Body of pancreas (tissue), 4 donors: ENCODE data around the gene NUCKS1. TPM values are rescaled to one million over a fixed set of nuclear protein-coding genes. Genes with fewer than 3 reads are reported as not detected.

Source experiments
- ATAC-seq: fragments of 150-250 bp; one replicate; pipeline ENCODE4 v1.9.1; 2016
- DNase-seq, 4 donors: peaks; one replicate each; pipeline ENCODE4 v3.0.0-alpha.2; 2019
- H3K27ac ChIP-seq, 4 donors: fragments of 200-600 bp; sonication (generic); 1 replicate in 3 of 4; 2 replicates in 1 of 4; pipeline versions ENCODE4 v1.5.1 to v1.6.1; 2016 to 2019; ENCODE audit warnings: mild to moderate bottlenecking in 1 of 4, mixed read lengths in 1 of 4, moderate library complexity in 1 of 4
- H3K27me3 ChIP-seq, 2 donors: fragments of 200-600 bp; sonication (generic); one replicate each; pipeline ENCODE4 v1.6.0; 2016; ENCODE audit warnings: mild to moderate bottlenecking in 1 of 2
- H3K36me3 ChIP-seq, 2 donors: fragments of 200-600 bp; sonication (generic); replicated peaks in 1 of 2; 2 replicates each; pipeline ENCODE4 v1.5.1; 2016; ENCODE audit warnings: low read depth in 2 of 2; ENCODE audit not compliant: insufficient read depth in 1 of 2
- H3K4me1 ChIP-seq: fragments of 200-600 bp; sonication (generic); one replicate; pipeline ENCODE4 v1.6.0; 2016
- H3K4me3 ChIP-seq, 2 donors: fragments of 200-600 bp; sonication (generic); 1 replicate in 1 of 2; 2 replicates in 1 of 2; pipeline ENCODE4 v1.5.1; 2016 to 2019
- H3K9me3 ChIP-seq, 3 donors: fragments of 200-600 bp; sonication (generic); 1 replicate in 2 of 3; 2 replicates in 1 of 3; pipeline ENCODE4 v1.5.1; 2016
- POLR2A ChIP-seq, 3 donors: fragments of 450-650 bp; IDR thresholded peaks; one replicate each; pipeline ENCODE4 v1.6.1; 2016; ENCODE audit warnings: antibody characterized with exemption in 3 of 3, mild to moderate bottlenecking in 2 of 3
- WGBS, 2 donors: methylation state at CpG; one replicate each; pipeline ENCODE4 v1.1.5; 2017; 5-methylcytosine and 5-hydroxymethylcytosine counted together
- intact Hi-C: fragments of 100-400 bp; cut with DNase I; formaldehyde crosslinking; loops from one replicate; pipeline ENCODE4 v1.15.1; 2023
- total RNA-seq, 2 donors: library from RNA; depleted of rRNA; stranded (reverse); fragments of >200 nt; gene quantifications; one replicate each; pipeline ENCODE4 v1.1.0, GENCODE V29; 2016
- TF ChIP-seq, protein P1 (sequence below), 7 experiments: fragments of 450-650 bp in 4 of 7; fragments of 200-600 bp in 3 of 7; sonication (generic) in 3 of 7; IDR thresholded peaks; one replicate each; pipeline ENCODE4 v1.5.1; 2016 to 2019; ENCODE audit warnings: antibody characterized with exemption in 7 of 7

NUCKS1 gene
- total RNA-seq, 2 donors from 2014 or later = 37.6 to 39.2 TPM

GRCh38 chr1:205678286-205679111 is 71.5 kb downstream of the NUCKS1 start:
- peaks cover 13% of the 10 kb centered on the region for H3K4me1 ChIP-seq
- intact Hi-C loops = no loop called here
- DNase-seq = no peak
- TF ChIP-seq POLR2A (IDR thresholded peaks at IDR 0.05) = no peak
- TF ChIP-seq, protein P1, sequence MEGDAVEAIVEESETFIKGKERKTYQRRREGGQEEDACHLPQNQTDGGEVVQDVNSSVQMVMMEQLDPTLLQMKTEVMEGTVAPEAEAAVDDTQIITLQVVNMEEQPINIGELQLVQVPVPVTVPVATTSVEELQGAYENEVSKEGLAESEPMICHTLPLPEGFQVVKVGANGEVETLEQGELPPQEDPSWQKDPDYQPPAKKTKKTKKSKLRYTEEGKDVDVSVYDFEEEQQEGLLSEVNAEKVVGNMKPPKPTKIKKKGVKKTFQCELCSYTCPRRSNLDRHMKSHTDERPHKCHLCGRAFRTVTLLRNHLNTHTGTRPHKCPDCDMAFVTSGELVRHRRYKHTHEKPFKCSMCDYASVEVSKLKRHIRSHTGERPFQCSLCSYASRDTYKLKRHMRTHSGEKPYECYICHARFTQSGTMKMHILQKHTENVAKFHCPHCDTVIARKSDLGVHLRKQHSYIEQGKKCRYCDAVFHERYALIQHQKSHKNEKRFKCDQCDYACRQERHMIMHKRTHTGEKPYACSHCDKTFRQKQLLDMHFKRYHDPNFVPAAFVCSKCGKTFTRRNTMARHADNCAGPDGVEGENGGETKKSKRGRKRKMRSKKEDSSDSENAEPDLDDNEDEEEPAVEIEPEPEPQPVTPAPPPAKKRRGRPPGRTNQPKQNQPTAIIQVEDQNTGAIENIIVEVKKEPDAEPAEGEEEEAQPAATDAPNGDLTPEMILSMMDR (IDR thresholded peaks at IDR 0.05) = no peak
- no peak overlapping the region for H3K4me3 ChIP-seq
- H3K27me3 ChIP-seq = no peaks in the 10 kb centered on the region
- no peak for ATAC-seq
- H3K27ac ChIP-seq = no peak overlapping the region
- no peaks in the 10 kb centered on the region for H3K36me3 ChIP-seq
- H3K9me3 ChIP-seq = no peaks in the 10 kb centered on the region
- 47 to 56% methylated on average over 6 to 10 of the region's 10 CpGs for WGBS, 2 donors

- WGBS, 2 donors = 67 to 75% methylated on average over 5 of the region's 5 CpGs
- Histone ChIP-seq H3K27me3 (no peaks in the 10 kb centered on the region), H3K27ac (no peak overlapping the region), H3K4me1 (peaks cover 13% of the 10 kb centered on the region), H3K4me3 (no peak overlapping the region), H3K36me3 (no peaks in the 10 kb centered on the region), H3K9me3 (no peaks in the 10 kb centered on the region)
- no peak for TF ChIP-seq POLR2A (IDR thresholded peaks at IDR 0.05)
- TF ChIP-seq, protein P1 (IDR thresholded peaks at IDR 0.05) = no peak
- intact Hi-C loops = no loop called here
- no peak for DNase-seq
- no peak for ATAC-seq
Observed at GRCh38 chr1:205677167-205677566, 72.8 kb downstream of the NUCKS1 start.

- Histone ChIP-seq H3K9me3 (no peaks in the 10 kb centered on the region), H3K36me3 (no peaks in the 10 kb centered on the region), H3K4me3 (no peak overlapping the region), H3K4me1 (peaks cover 13% of the 10 kb centered on the region), H3K27ac (no peak overlapping the region), H3K27me3 (no peaks in the 10 kb centered on the region)
- intact Hi-C loops = no loop called here
- ATAC-seq = no peak
- TF ChIP-seq, protein P1 (IDR thresholded peaks at IDR 0.05) = no peak
- no peak for TF ChIP-seq POLR2A (IDR thresholded peaks at IDR 0.05)
- 56 to 77% methylated on average over 3 of the region's 3 CpGs for WGBS, 2 donors
- no peak for DNase-seq
Observed at GRCh38 chr1:205676597-205676996, 73.4 kb downstream of the NUCKS1 start.

- Histone ChIP-seq H3K4me1 (peaks cover 17% of the 10 kb centered on the region), H3K27me3 (no peaks in the 10 kb centered on the region), H3K27ac (no peak overlapping the region), H3K4me3 (no peak overlapping the region), H3K36me3 (no peaks in the 10 kb centered on the region), H3K9me3 (no peaks in the 10 kb centered on the region)
- 63 to 80% methylated on average over 3 to 5 of the region's 5 CpGs for WGBS, 2 donors
- intact Hi-C loops = no loop called here
- ATAC-seq (no peak), DNase-seq (no peak)
- TF ChIP-seq, protein P1 (IDR thresholded peaks at IDR 0.05) = no peak
- no peak for TF ChIP-seq POLR2A (IDR thresholded peaks at IDR 0.05)
Observed at GRCh38 chr1:205676002-205676401, 74.0 kb downstream of the NUCKS1 start.

DNA sequence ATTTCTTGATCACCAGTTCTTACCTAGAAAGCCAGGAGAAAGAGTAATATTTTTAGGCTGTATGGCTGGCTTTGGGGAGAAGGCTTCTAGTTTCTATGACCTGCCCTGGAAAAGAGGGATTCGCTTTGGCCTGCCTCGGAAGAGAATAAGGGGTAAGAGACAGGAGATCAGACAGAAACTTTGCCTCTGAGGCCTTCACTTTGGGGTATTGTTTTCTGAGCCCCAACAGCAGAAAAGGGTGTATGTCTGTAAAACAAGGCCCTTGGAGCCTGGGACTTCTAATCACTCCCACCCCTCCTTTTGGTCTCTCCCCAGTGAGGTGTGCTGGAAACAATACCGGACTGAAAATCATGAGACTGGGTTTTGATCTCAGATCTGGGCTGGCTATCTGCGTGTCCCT is 74.7 kb downstream of the NUCKS1 start:
- Histone ChIP-seq H3K4me1 (peaks cover 21% of the 10 kb centered on the region), H3K36me3 (no peaks in the 10 kb centered on the region), H3K4me3 (no peak overlapping the region), H3K27me3 (no peaks in the 10 kb centered on the region), H3K9me3 (no peaks in the 10 kb centered on the region), H3K27ac (no peak overlapping the region)
- TF ChIP-seq, protein P1 (IDR thresholded peaks at IDR 0.05) = no peak
- 94 to 95% methylated on average over 4 of the region's 4 CpGs for WGBS, 2 donors
- DNase-seq = no peak
- ATAC-seq = no peak
- intact Hi-C loops = no loop called here
